Loucy (cell line): ENCODE data around the gene MARS1.

Source experiments
- H2AFZ ChIP-seq: fragments of 200-600 bp; sonication (generic); 2 replicates; pipeline ENCODE4 v1.6.0; 2016; ENCODE audit warnings: antibody characterized with exemption, mild to moderate bottlenecking, low read length, moderate library complexity
- H3F3A ChIP-seq: fragments of 200-600 bp; 2 replicates; pipeline ENCODE4 v1.6.0; 2016; ENCODE audit warnings: antibody characterized with exemption, low read depth, mild to moderate bottlenecking
- H3K27me3 ChIP-seq: fragments of 200-600 bp; sonication (generic); 2 replicates; pipeline ENCODE4 v1.6.1; 2014; ENCODE audit warnings: low read length, mild to moderate bottlenecking; ENCODE audit not compliant: insufficient read depth, poor library complexity, severe bottlenecking
- H3K36me3 ChIP-seq: fragments of 200-600 bp; sonication (generic); 2 replicates; pipeline ENCODE4 v1.6.1; 2016; ENCODE audit warnings: low read length; ENCODE audit not compliant: insufficient read depth
- H3K4me1 ChIP-seq: fragments of 200-600 bp; sonication (generic); 2 replicates; pipeline ENCODE4 v1.5.1; 2014; ENCODE audit warnings: low read length, mild to moderate bottlenecking; ENCODE audit not compliant: insufficient read depth, poor library complexity, severe bottlenecking
- H3K4me2 ChIP-seq: fragments of 200-600 bp; sonication (generic); 2 replicates; pipeline ENCODE4 v1.6.0; 2014; ENCODE audit warnings: antibody characterized with exemption, low read length, low read depth, mild to moderate bottlenecking; ENCODE audit not compliant: poor library complexity, severe bottlenecking
- H3K4me3 ChIP-seq: fragments of 200-600 bp; sonication (generic); 2 replicates; pipeline ENCODE4 v1.5.1; 2014; ENCODE audit warnings: low read length, mild to moderate bottlenecking, mixed read lengths; ENCODE audit not compliant: poor library complexity, severe bottlenecking
- H3K79me2 ChIP-seq: fragments of 200-600 bp; sonication (generic); 2 replicates; pipeline ENCODE4 v1.6.1; 2014; ENCODE audit warnings: low read length; ENCODE audit not compliant: insufficient read depth
- H3K9ac ChIP-seq: fragments of 200-600 bp; sonication (generic); 2 replicates; pipeline ENCODE4 v1.6.0; 2014; ENCODE audit warnings: mild to moderate bottlenecking, low read depth, low read length, moderate library complexity; ENCODE audit not compliant: poor library complexity, severe bottlenecking
- H3K9me2 ChIP-seq: fragments of 200-600 bp; sonication (generic); replicated peaks from 2 replicates; pipeline ENCODE4 v1.6.1; 2016; ENCODE audit warnings: low read depth, low read length, mixed read lengths
- H3K9me3 ChIP-seq: fragments of 200-600 bp; sonication (generic); 2 replicates; pipeline ENCODE4 v1.6.1; 2014; ENCODE audit warnings: mild to moderate bottlenecking, antibody characterized with exemption, low read length, low read depth; ENCODE audit not compliant: insufficient read depth
- H4K20me1 ChIP-seq: fragments of 200-600 bp; sonication (generic); 2 replicates; pipeline ENCODE4 v1.6.0; 2014; ENCODE audit warnings: antibody characterized with exemption, low read length, mild to moderate bottlenecking; ENCODE audit not compliant: insufficient read depth, poor library complexity, severe bottlenecking
- CTCF ChIP-seq: fragments of 200-600 bp; sonication (generic); conservative IDR thresholded peaks from 2 replicates; pipeline ENCODE4 v1.5.1; 2014; ENCODE audit warnings: mild to moderate bottlenecking, antibody characterized with exemption, low read length
- EZH2phosphoT487 ChIP-seq: fragments of 200-600 bp; IDR thresholded peaks from 2 replicates; pipeline ENCODE4 v1.6.1; 2018; ENCODE audit warnings: antibody characterized with exemption, mild to moderate bottlenecking, moderate library complexity, borderline replicate concordance

The MARS1 gene

GRCh38 chr12:57485695-57486094 is 2.2 kb upstream of the MARS1 start:
- H3K4me1 ChIP-seq: peaks cover 25% of the 10 kb centered on the region
- H3K36me3 ChIP-seq: peaks cover 8% of the 10 kb centered on the region; the same call in 1 of the 2 replicates
- no peak for TF ChIP-seq CTCF
- TF ChIP-seq EZH2phosphoT487: no peak
- peaks cover 27% of the 10 kb centered on the region for H3K79me2 ChIP-seq
- H3F3A ChIP-seq: 0 out of 2 replicates have a peak, but pooled peaks cover 3% of the 10 kb centered on the region
- peaks cover 23% of the 10 kb centered on the region for H4K20me1 ChIP-seq
- no peak overlapping the region for H3K4me3 ChIP-seq
- H3K9me3 ChIP-seq: no peaks in the 10 kb centered on the region
- no peak overlapping the region for H3K4me2 ChIP-seq
- H3K9me2 ChIP-seq: no peaks in the 10 kb centered on the region
- no peak overlapping the region for H2AFZ ChIP-seq
- H3K27me3 ChIP-seq: no peaks in the 10 kb centered on the region
- H3K9ac ChIP-seq: no peak overlapping the region

- Histone ChIP-seq H3F3A (no peaks in the 10 kb centered on the region), H3K36me3 (peaks cover 19% of the 10 kb centered on the region; the same call in 1 of the 2 replicates), H3K79me2 (peaks cover 32% of the 10 kb centered on the region), H3K4me2 (no peak overlapping the region), H4K20me1 (peaks cover 25% of the 10 kb centered on the region), H3K27me3 (no peaks in the 10 kb centered on the region), H3K4me1 (peaks cover 19% of the 10 kb centered on the region), H3K4me3 (no peak overlapping the region), H2AFZ (peak overlapping the region; percentile 71), H3K9me2 (no peaks in the 10 kb centered on the region), H3K9me3 (no peaks in the 10 kb centered on the region), H3K9ac (no peak overlapping the region)
- TF ChIP-seq EZH2phosphoT487: no peak
- no peak for TF ChIP-seq CTCF
These were observed 742 bp upstream of the MARS1 start for GRCh38 chr12:57487055-57487596.

- no peaks in the 10 kb centered on the region for H3F3A ChIP-seq
- peak overlapping the region; percentile 91 for H3K4me2 ChIP-seq
- peaks cover 19% of the 10 kb centered on the region for H3K4me1 ChIP-seq
- TF ChIP-seq EZH2phosphoT487 (no peak), CTCF (no peak)
- peaks cover 29% of the 10 kb centered on the region for H4K20me1 ChIP-seq
- peaks cover 32% of the 10 kb centered on the region for H3K79me2 ChIP-seq
- no peaks in the 10 kb centered on the region for H3K9me2 ChIP-seq
- H3K27me3 ChIP-seq: no peaks in the 10 kb centered on the region
- no peaks in the 10 kb centered on the region for H3K9me3 ChIP-seq
- H2AFZ ChIP-seq: no peak overlapping the region
- peak overlapping the region; percentile 97 for H3K9ac ChIP-seq
- H3K36me3 ChIP-seq: peaks cover 22% of the 10 kb centered on the region; the same call in 1 of the 2 replicates
- peak overlapping the region; percentile 90 for H3K4me3 ChIP-seq
These were observed 711 bp downstream of the MARS1 start for GRCh38 chr12:57488402-57489156.
